ENCODE measurements around the gene LRMDA. TPM values are rescaled to one million over a fixed set of nuclear protein-coding genes. Genes with fewer than 3 reads are reported as not detected.

The LRMDA gene
- total and polyA plus RNA-seq, 10 of the 15 experiments (the other 5 are each of a cell fraction or from before 2014, with no cell fraction given): 0.07 to 0.54 (median 0.29) TPM; not detected in 4

DNA sequence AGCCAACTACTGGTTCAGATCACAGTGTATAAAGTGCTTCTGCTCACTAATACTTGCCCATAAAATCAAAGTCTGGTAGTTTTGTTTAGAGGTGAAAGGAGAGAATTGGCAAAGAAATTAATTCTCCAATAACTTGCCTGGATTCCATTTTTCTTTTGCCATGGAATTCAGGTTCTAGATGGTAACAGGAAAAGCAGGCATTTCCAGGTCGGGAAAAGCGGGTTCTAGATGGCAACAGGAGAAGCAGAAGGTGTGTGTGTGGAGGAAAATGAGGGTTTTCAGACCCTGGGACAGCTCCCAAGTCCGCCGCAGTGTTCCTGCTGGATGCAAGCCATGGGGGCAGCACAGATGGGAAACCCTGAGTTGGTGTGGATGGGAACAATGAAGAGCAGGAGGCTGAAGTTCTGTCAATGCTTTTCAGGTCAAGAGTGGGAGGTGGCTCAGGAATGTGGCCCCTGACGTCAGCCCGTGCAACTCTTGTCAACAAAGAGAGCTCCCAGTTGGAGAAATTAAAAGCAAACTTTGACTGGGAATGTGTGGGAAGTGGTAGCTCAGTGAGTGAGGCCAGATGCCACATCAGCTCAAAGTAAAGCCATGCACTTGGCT is 696.7 kb downstream of the LRMDA start:
- POLR2A ChIA-PET: no interaction called here
- TF ChIP-seq SMAD5 (IDR thresholded peaks at IDR 0.05; ENCODE audit: low read depth): no peak
- no peak for TF ChIP-seq STAT1 (conservative IDR thresholded peaks at IDR 0.05)
- no peak for TF ChIP-seq ZNF274 (IDR thresholded peaks at IDR 0.05; ENCODE audit: insufficient read depth, insufficient read length)
- no peak for TF ChIP-seq TBL1XR1 (IDR thresholded peaks at IDR 0.05; ENCODE audit: low read depth, low read length)
- TF ChIP-seq TARDBP (IDR thresholded peaks at IDR 0.05; ENCODE audit: borderline replicate concordance): no peak
- TF ChIP-seq MEF2B (IDR thresholded peaks at IDR 0.05; ENCODE audit: partially characterized antibody, poor library complexity, severe bottlenecking): no peak
- TF ChIP-seq PAX5 (IDR thresholded peaks at IDR 0.05; ENCODE audit: borderline replicate concordance, low read depth, low read length): no peak
- Histone ChIP-seq H3K27me3 (replicated peaks in 1 of 2; ENCODE audit: control insufficient read depth in 2 of 2, insufficient read depth in 2 of 2, low read length in 1 of 2) (no peaks in the 10 kb centered on the region), H3K4me1 (ENCODE audit: control insufficient read depth, insufficient read depth, low read length) (no peaks in the 10 kb centered on the region), H3K4me2 (ENCODE audit: control insufficient read depth, insufficient read depth) (no peak overlapping the region), H4K20me1 (ENCODE audit: control insufficient read depth, insufficient read depth) (no peaks in the 10 kb centered on the region), H3K9ac (ENCODE audit: control insufficient read depth, insufficient read depth, low read length) (no peak overlapping the region), H3K4me3 (no peak overlapping the region), H3K27ac (ENCODE audit: control insufficient read depth, insufficient read depth) (no peak overlapping the region), H2AFZ (ENCODE audit: control insufficient read depth, low read depth, low read length) (no peak overlapping the region), H3K79me2 (ENCODE audit: control insufficient read depth, insufficient read depth, low read length) (no peaks in the 10 kb centered on the region), H3K9me3 (replicated peaks; ENCODE audit: control insufficient read depth, insufficient read depth, low read length) (no peaks in the 10 kb centered on the region), H3K36me3 (ENCODE audit: control insufficient read depth in 2 of 2, insufficient read depth in 2 of 2, low read length in 1 of 2) (no peaks in the 10 kb centered on the region)
- intact Hi-C loops (cut with micrococcal nuclease; ENCODE audit: unreplicated experiment) (no loop called here), in situ Hi-C loops (cut with MboI) (no loop called here)
- CTCF ChIA-PET: interaction anchor here (0.6 kb wide), 1 partner anchor 95 kb away, joined by 3 read pairs; no protein-coding TSS in a partner anchor
- ATAC-seq (no peak), FAIRE-seq (no peak), DNase-seq (ENCODE audit: low read depth, low spot score) (no peak)
- SMC1A ChIA-PET (ENCODE audit: uncharacterized antibody, unreplicated experiment): interaction anchor here (1.5 to 1.6 kb wide), 2 partner anchors 8 to 12 kb away, joined by 4 read pairs; no protein-coding TSS in a partner anchor
- BruUV-seq (replicated peaks): no TSS peak
- 36% methylated on average over 6 of the region's 6 CpGs for WGBS (ENCODE audit: insufficient coverage, insufficient replicate concordance, low lambda C conversion rate, missing lambda C conversion rate)
- RAD21 ChIA-PET (ENCODE audit: unreplicated experiment): no interaction called here

DNA sequence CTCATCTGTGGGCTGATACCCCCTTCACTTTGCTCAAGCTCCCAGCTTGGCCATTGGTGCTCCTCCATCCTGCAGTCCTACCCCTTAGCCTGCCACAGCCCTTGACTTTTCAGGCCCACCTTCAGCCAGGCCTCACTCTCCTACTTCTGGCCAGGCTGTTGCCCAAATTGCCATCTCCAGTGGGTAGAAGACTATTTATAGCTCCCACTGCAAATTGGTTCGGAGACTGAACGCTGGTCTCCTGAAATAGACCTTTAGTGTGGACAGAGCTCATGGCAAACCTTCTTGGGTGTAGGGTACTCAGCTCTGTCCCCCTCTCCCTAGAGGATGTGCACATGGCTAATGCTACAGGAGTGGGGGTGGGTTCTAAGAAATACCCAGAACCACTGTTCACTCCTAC is 697.8 kb downstream of the LRMDA start:
- H3K36me3 ChIP-seq (ENCODE audit: control insufficient read depth in 2 of 2, insufficient read depth in 2 of 2, low read length in 1 of 2): no peaks in the 10 kb centered on the region
- ATAC-seq (no peak), DNase-seq (ENCODE audit: low read depth, low spot score) (no peak), FAIRE-seq (no peak)
- no peaks in the 10 kb centered on the region for H4K20me1 ChIP-seq (ENCODE audit: control insufficient read depth, insufficient read depth)
- no peak overlapping the region for H3K9ac ChIP-seq (ENCODE audit: control insufficient read depth, insufficient read depth, low read length)
- in situ Hi-C loops (cut with MboI) (no loop called here), intact Hi-C loops (cut with micrococcal nuclease; ENCODE audit: unreplicated experiment) (no loop called here)
- SMC1A ChIA-PET (ENCODE audit: uncharacterized antibody, unreplicated experiment): interaction anchor here (1.4 to 1.5 kb wide), 2 partner anchors 10 to 12 kb away, joined by 3 to 4 read pairs; no protein-coding TSS in a partner anchor
- no peak overlapping the region for H3K27ac ChIP-seq (ENCODE audit: control insufficient read depth, insufficient read depth)
- no peaks in the 10 kb centered on the region for H3K9me3 ChIP-seq (replicated peaks; ENCODE audit: control insufficient read depth, insufficient read depth, low read length)
- no peak overlapping the region for H3K4me3 ChIP-seq
- CTCF ChIA-PET: interaction anchor here (1.1 kb wide), 1 partner anchor 174 kb away, joined by 5 read pairs; no protein-coding TSS in a partner anchor
- no peaks in the 10 kb centered on the region for H3K4me1 ChIP-seq (ENCODE audit: control insufficient read depth, insufficient read depth, low read length)
- no peak overlapping the region for H3K4me2 ChIP-seq (ENCODE audit: control insufficient read depth, insufficient read depth)
- H3K79me2 ChIP-seq (ENCODE audit: control insufficient read depth, insufficient read depth, low read length): no peaks in the 10 kb centered on the region
- POLR2A ChIA-PET: no interaction called here
- WGBS (ENCODE audit: insufficient coverage, insufficient replicate concordance, low lambda C conversion rate, missing lambda C conversion rate): 40% methylated on average over 2 of the region's 2 CpGs
- H3K27me3 ChIP-seq (replicated peaks in 1 of 2; ENCODE audit: control insufficient read depth in 2 of 2, insufficient read depth in 2 of 2, low read length in 1 of 2): no peaks in the 10 kb centered on the region
- no TSS peak for BruUV-seq (replicated peaks)
- RAD21 ChIA-PET (ENCODE audit: unreplicated experiment): no interaction called here
- H2AFZ ChIP-seq (ENCODE audit: control insufficient read depth, low read depth, low read length): no peak overlapping the region
- TF ChIP-seq, protein P1, sequence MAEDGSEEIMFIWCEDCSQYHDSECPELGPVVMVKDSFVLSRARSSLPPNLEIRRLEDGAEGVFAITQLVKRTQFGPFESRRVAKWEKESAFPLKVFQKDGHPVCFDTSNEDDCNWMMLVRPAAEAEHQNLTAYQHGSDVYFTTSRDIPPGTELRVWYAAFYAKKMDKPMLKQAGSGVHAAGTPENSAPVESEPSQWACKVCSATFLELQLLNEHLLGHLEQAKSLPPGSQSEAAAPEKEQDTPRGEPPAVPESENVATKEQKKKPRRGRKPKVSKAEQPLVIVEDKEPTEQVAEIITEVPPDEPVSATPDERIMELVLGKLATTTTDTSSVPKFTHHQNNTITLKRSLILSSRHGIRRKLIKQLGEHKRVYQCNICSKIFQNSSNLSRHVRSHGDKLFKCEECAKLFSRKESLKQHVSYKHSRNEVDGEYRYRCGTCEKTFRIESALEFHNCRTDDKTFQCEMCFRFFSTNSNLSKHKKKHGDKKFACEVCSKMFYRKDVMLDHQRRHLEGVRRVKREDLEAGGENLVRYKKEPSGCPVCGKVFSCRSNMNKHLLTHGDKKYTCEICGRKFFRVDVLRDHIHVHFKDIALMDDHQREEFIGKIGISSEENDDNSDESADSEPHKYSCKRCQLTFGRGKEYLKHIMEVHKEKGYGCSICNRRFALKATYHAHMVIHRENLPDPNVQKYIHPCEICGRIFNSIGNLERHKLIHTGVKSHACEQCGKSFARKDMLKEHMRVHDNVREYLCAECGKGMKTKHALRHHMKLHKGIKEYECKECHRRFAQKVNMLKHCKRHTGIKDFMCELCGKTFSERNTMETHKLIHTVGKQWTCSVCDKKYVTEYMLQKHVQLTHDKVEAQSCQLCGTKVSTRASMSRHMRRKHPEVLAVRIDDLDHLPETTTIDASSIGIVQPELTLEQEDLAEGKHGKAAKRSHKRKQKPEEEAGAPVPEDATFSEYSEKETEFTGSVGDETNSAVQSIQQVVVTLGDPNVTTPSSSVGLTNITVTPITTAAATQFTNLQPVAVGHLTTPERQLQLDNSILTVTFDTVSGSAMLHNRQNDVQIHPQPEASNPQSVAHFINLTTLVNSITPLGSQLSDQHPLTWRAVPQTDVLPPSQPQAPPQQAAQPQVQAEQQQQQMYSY (CRISPR knock-in tag; IDR thresholded peaks at IDR 0.05): no peak
- TF ChIP-seq, protein P2, sequence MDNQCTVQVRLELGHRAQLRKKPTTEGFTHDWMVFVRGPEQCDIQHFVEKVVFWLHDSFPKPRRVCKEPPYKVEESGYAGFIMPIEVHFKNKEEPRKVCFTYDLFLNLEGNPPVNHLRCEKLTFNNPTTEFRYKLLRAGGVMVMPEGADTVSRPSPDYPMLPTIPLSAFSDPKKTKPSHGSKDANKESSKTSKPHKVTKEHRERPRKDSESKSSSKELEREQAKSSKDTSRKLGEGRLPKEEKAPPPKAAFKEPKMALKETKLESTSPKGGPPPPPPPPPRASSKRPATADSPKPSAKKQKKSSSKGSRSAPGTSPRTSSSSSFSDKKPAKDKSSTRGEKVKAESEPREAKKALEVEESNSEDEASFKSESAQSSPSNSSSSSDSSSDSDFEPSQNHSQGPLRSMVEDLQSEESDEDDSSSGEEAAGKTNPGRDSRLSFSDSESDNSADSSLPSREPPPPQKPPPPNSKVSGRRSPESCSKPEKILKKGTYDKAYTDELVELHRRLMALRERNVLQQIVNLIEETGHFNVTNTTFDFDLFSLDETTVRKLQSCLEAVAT (IDR thresholded peaks at IDR 0.05): no peak
- TF ChIP-seq RCOR1 (conservative IDR thresholded peaks at IDR 0.05; ENCODE audit: low read depth, low read length) (no peak), SREBF1 (IDR thresholded peaks at IDR 0.05; ENCODE audit: low read length) (no peak), GABPA (IDR thresholded peaks at IDR 0.05; ENCODE audit: low read depth) (no peak), BRCA1 (IDR thresholded peaks at IDR 0.05; ENCODE audit: low read depth, low read length) (no peak), MXI1 (IDR thresholded peaks at IDR 0.05; ENCODE audit: low read depth, low read length) (no peak)

All from GM12878 (cell line).